OCI-LY1 (cell line): Measurements from ENCODE around the gene CD40.
A peak's percentile ranks its signal among the peaks of the same experiment; 100 is the strongest.

Experiments used
- H2AFZ ChIP-seq: fragments of 200-600 bp; sonication (generic), shearing (Covaris generic); 2 replicates; pipeline ENCODE4 v1.6.0; 2014; ENCODE audit warnings: antibody characterized with exemption, mild to moderate bottlenecking, low read length
- H3F3A ChIP-seq: fragments of 200-600 bp; sonication (generic), shearing (Covaris generic); 2 replicates; pipeline ENCODE4 v1.6.0; 2014; ENCODE audit warnings: mild to moderate bottlenecking, antibody characterized with exemption, low read length, moderate library complexity; ENCODE audit not compliant: insufficient read depth
- H3K27ac ChIP-seq: fragments of 200-600 bp; sonication (generic); 2 replicates; pipeline ENCODE4 v1.5.1; 2014; ENCODE audit warnings: low read length, mixed run types, mild to moderate bottlenecking, low read depth; ENCODE audit not compliant: poor library complexity, severe bottlenecking
- H3K27me3 ChIP-seq: fragments of 200-600 bp; sonication (generic); 2 replicates; pipeline ENCODE4 v1.6.0; 2014; ENCODE audit warnings: antibody characterized with exemption, mild to moderate bottlenecking, low read length, moderate library complexity; ENCODE audit not compliant: insufficient read depth
- H3K36me3 ChIP-seq: fragments of 200-600 bp; sonication (generic); 2 replicates; pipeline ENCODE4 v1.6.1; 2014; ENCODE audit warnings: mild to moderate bottlenecking, antibody characterized with exemption, low read length, moderate library complexity, mixed read lengths; ENCODE audit not compliant: insufficient read depth
- H3K4me1 ChIP-seq: fragments of 200-600 bp; sonication (generic); 2 replicates; pipeline ENCODE4 v1.5.1; 2014; ENCODE audit warnings: mild to moderate bottlenecking, low read length, moderate library complexity; ENCODE audit not compliant: insufficient read depth, severe bottlenecking
- H3K4me2 ChIP-seq: fragments of 200-600 bp; sonication (generic), shearing (Covaris generic); 2 replicates; pipeline ENCODE4 v1.6.1; 2014; ENCODE audit warnings: low read length
- H3K4me3 ChIP-seq: fragments of 200-600 bp; sonication (generic); 2 replicates; pipeline ENCODE4 v1.5.1; 2014; ENCODE audit warnings: low read length, low read depth, mild to moderate bottlenecking, mixed read lengths; ENCODE audit not compliant: poor library complexity, severe bottlenecking
- H3K79me2 ChIP-seq: fragments of 200-600 bp; shearing (Covaris generic); 2 replicates; pipeline ENCODE4 v1.6.1; 2016; ENCODE audit warnings: mixed run types, low read length, mixed read lengths; ENCODE audit not compliant: insufficient read depth
- H3K9ac ChIP-seq: fragments of 200-600 bp; sonication (generic), shearing (Covaris generic); 2 replicates; pipeline ENCODE4 v1.6.1; 2014; ENCODE audit warnings: mild to moderate bottlenecking, low read length, mixed read lengths
- H3K9me2 ChIP-seq: fragments of 200-600 bp; sonication (generic), shearing (Covaris generic); 2 replicates; pipeline ENCODE4 v1.6.1; 2014; ENCODE audit warnings: low read depth, mild to moderate bottlenecking, low read length, mixed read lengths
- H3K9me3 ChIP-seq: fragments of 200-600 bp; shearing (Covaris generic); 2 replicates; pipeline ENCODE4 v1.6.1; 2014; ENCODE audit warnings: low read length, mixed read lengths
- H4K20me1 ChIP-seq: fragments of 200-600 bp; sonication (generic), shearing (Covaris generic); 2 replicates; pipeline ENCODE4 v1.6.0; 2016; ENCODE audit warnings: mild to moderate bottlenecking, low read length; ENCODE audit not compliant: insufficient read depth
- EZH2 ChIP-seq: fragments of 200-600 bp; sonication (generic), shearing (Covaris generic); IDR thresholded peaks from 2 replicates; pipeline ENCODE4 v1.8.0; 2017; ENCODE audit warnings: borderline replicate concordance, mixed run types, mild to moderate bottlenecking, antibody characterized with exemption, low read length, moderate library complexity, mixed read lengths
- TF ChIP-seq, protein P1 (sequence below): fragments of 200-600 bp; sonication (generic), shearing (Covaris generic); IDR thresholded peaks from 2 replicates; pipeline ENCODE4 v1.5.1; 2017; ENCODE audit warnings: mild to moderate bottlenecking, antibody characterized with exemption, low read length, moderate library complexity, mixed read lengths

Gene CD40

GRCh38 chr20:46084805-46085178 lies 33.3 kb upstream of the CD40 start:
- H3K4me2 ChIP-seq: no peak overlapping the region
- no peak overlapping the region for H3K4me3 ChIP-seq

DNA sequence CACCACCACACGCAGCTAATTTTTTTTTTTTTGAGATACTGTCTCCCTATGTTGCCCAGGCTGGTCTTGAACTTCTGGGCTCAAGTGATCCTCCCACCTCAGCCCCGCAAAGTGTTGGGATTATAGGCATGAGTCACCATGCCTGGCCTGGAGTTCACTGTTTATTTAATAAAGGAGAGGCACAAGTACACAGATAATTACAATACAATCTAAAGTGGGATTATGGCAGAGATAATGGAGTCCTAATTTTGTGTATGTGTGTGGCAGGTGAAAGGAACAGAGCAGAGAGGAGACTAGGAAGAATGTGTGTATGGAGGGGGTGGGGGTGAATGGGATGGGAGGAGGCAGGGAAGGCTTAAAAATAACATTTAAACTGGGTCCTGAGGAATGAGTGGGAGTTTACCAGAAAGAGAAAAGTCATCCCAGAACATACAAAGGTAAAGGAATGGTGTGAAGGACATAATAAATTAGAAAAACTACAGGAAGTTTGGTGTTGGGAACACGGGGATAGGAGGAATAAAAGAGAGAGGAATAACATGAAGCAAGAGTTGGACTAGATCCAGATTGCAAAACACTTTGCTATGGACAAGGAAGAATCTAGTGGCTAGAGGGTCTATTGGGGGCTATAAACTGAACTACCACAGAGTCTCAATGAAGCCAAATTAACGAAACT lies 32.8 kb upstream of the CD40 start:
- H3K4me2 ChIP-seq: no peak overlapping the region

More at GRCh38 chr20:46084805-46085178, 33.3 kb upstream of the CD40 start:
- H3K9ac ChIP-seq: no peak overlapping the region
- H3K27ac ChIP-seq: no peak overlapping the region
- no peaks in the 10 kb centered on the region for H3K9me2 ChIP-seq
- H3K27me3 ChIP-seq: no peaks in the 10 kb centered on the region
- peaks cover 46% of the 10 kb centered on the region for H3K4me1 ChIP-seq
- no peaks in the 10 kb centered on the region for H3K9me3 ChIP-seq
- no peaks in the 10 kb centered on the region; the same call in 1 of the 2 replicates for H3K36me3 ChIP-seq
- no peaks in the 10 kb centered on the region for H3F3A ChIP-seq
- no peak for TF ChIP-seq EZH2
- TF ChIP-seq, protein P1, sequence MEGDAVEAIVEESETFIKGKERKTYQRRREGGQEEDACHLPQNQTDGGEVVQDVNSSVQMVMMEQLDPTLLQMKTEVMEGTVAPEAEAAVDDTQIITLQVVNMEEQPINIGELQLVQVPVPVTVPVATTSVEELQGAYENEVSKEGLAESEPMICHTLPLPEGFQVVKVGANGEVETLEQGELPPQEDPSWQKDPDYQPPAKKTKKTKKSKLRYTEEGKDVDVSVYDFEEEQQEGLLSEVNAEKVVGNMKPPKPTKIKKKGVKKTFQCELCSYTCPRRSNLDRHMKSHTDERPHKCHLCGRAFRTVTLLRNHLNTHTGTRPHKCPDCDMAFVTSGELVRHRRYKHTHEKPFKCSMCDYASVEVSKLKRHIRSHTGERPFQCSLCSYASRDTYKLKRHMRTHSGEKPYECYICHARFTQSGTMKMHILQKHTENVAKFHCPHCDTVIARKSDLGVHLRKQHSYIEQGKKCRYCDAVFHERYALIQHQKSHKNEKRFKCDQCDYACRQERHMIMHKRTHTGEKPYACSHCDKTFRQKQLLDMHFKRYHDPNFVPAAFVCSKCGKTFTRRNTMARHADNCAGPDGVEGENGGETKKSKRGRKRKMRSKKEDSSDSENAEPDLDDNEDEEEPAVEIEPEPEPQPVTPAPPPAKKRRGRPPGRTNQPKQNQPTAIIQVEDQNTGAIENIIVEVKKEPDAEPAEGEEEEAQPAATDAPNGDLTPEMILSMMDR: no peak
- peaks cover 6% of the 10 kb centered on the region; the same call in 1 of the 2 replicates for H4K20me1 ChIP-seq
- H2AFZ ChIP-seq: no peak overlapping the region
- H3K79me2 ChIP-seq: peaks cover 94% of the 10 kb centered on the region

GRCh38 chr20:46087161-46087560 lies 31.0 kb upstream of the CD40 start:
- Histone ChIP-seq H3K27ac (no peak overlapping the region), H3K4me2 (peak overlapping the region; percentile 97; the same call in 1 of the 2 replicates), H3K36me3 (no peaks in the 10 kb centered on the region), H3K4me1 (peaks cover 48% of the 10 kb centered on the region), H2AFZ (no peak overlapping the region), H3K27me3 (no peaks in the 10 kb centered on the region), H3F3A (no peaks in the 10 kb centered on the region), H4K20me1 (peaks cover 6% of the 10 kb centered on the region; the same call in 1 of the 2 replicates), H3K9me3 (no peaks in the 10 kb centered on the region), H3K9me2 (no peaks in the 10 kb centered on the region), H3K79me2 (peaks cover 71% of the 10 kb centered on the region), H3K9ac (no peak overlapping the region; the same call in 1 of the 2 replicates), H3K4me3 (peak overlapping the region; percentile 29)
- no peak for TF ChIP-seq EZH2
- TF ChIP-seq, protein P1: peak; percentile 49

More for the DNA sequence above, 32.8 kb upstream of the CD40 start:
- no peaks in the 10 kb centered on the region for H3K27me3 ChIP-seq
- no peaks in the 10 kb centered on the region for H3K9me2 ChIP-seq
- H3K79me2 ChIP-seq: peaks cover 89% of the 10 kb centered on the region
- H3K4me1 ChIP-seq: peaks cover 48% of the 10 kb centered on the region
- TF ChIP-seq EZH2: no peak
- TF ChIP-seq, protein P1: no peak
- no peaks in the 10 kb centered on the region for H3K36me3 ChIP-seq
- H3K9ac ChIP-seq: no peak overlapping the region
- H3K27ac ChIP-seq: no peak overlapping the region
- no peak overlapping the region for H3K4me3 ChIP-seq
- no peaks in the 10 kb centered on the region for H3K9me3 ChIP-seq
- no peak overlapping the region for H2AFZ ChIP-seq
- peaks cover 6% of the 10 kb centered on the region; the same call in 1 of the 2 replicates for H4K20me1 ChIP-seq
- H3F3A ChIP-seq: no peaks in the 10 kb centered on the region
